GM23338 (cell line): ENCODE data around the gene TMPRSS6. TPM values are rescaled to one million over a fixed set of nuclear protein-coding genes. Genes with fewer than 3 reads are reported as not detected.

ENCODE experiments used
- ATAC-seq: fragments of 200-7000 bp; cut with Tn5 transposase; 3 replicates; pipeline ENCODE4 v1.9.1; 2020
- DNase-seq: peaks from one replicate; pipeline ENCODE4 v3.0.0-alpha.2; 2015; ENCODE audit warnings: low spot score
- H2AFZ ChIP-seq: fragments of 200-600 bp; sonication (generic); 2 replicates; pipeline ENCODE4 v1.8.0; 2016; ENCODE audit warnings: antibody characterized with exemption, mild to moderate bottlenecking, moderate library complexity
- H3F3A ChIP-seq: fragments of 200-600 bp; sonication (generic); replicated peaks from 2 replicates; pipeline ENCODE4 v1.8.0; 2017; ENCODE audit warnings: antibody characterized with exemption, mixed run types, low read depth
- H3K27ac ChIP-seq: fragments of 200-600 bp; sonication (generic); 2 replicates; pipeline ENCODE4 v1.6.1; 2016; ENCODE audit warnings: low read depth
- H3K27me3 ChIP-seq: fragments of 200-600 bp; sonication (generic); 2 replicates; pipeline ENCODE4 v1.8.0; 2016; ENCODE audit warnings: mild to moderate bottlenecking, mixed run types, moderate library complexity; ENCODE audit not compliant: insufficient read depth
- H3K36me3 ChIP-seq: fragments of 200-600 bp; sonication (generic); 2 replicates; pipeline ENCODE4 v1.8.0; 2016; ENCODE audit warnings: mild to moderate bottlenecking; ENCODE audit not compliant: insufficient read depth
- H3K4me1 ChIP-seq: fragments of 200-600 bp; sonication (generic); 2 replicates; pipeline ENCODE4 v1.8.0; 2016; ENCODE audit warnings: mild to moderate bottlenecking, moderate library complexity; ENCODE audit not compliant: insufficient read depth
- H3K4me2 ChIP-seq: fragments of 200-600 bp; sonication (generic); 2 replicates; pipeline ENCODE4 v1.7.1; 2017; ENCODE audit warnings: mixed run types
- H3K4me3 ChIP-seq: fragments of 200-600 bp; sonication (generic); 2 replicates; pipeline ENCODE4 v1.6.1; 2016; ENCODE audit warnings: mixed run types
- H3K79me2 ChIP-seq: fragments of 200-600 bp; sonication (generic); replicated peaks from 2 replicates; pipeline ENCODE4 v1.8.0; 2017; ENCODE audit warnings: mild to moderate bottlenecking; ENCODE audit not compliant: insufficient read depth
- H3K9me2 ChIP-seq: fragments of 200-600 bp; sonication (generic); 2 replicates; pipeline ENCODE4 v1.8.0; 2017; ENCODE audit not compliant: insufficient read depth
- H4K20me1 ChIP-seq: fragments of 200-600 bp; sonication (generic); replicated peaks from 2 replicates; pipeline ENCODE4 v1.8.0; 2017; ENCODE audit warnings: mild to moderate bottlenecking; ENCODE audit not compliant: insufficient read depth
- H3K27ac Mint-ChIP-seq: 2 replicates; pipeline ENCODE4 v1.8.0; 2020; ENCODE audit warnings: inconsistent platforms, mild to moderate bottlenecking, moderate library complexity, mixed read lengths
- H3K27me3 Mint-ChIP-seq: 3 replicates; pipeline ENCODE4 v1.8.0; 2022; ENCODE audit warnings: low read depth, mild to moderate bottlenecking, moderate library complexity, mixed read lengths, inconsistent platforms; ENCODE audit not compliant: insufficient read depth, poor library complexity
- H3K36me3 Mint-ChIP-seq: 3 replicates; pipeline ENCODE4 v1.8.0; 2021; ENCODE audit warnings: low read depth, mild to moderate bottlenecking, inconsistent platforms, moderate library complexity, mixed read lengths
- H3K4me1 Mint-ChIP-seq: 3 replicates; pipeline ENCODE4 v1.8.0; 2020; ENCODE audit warnings: mild to moderate bottlenecking, inconsistent platforms, mixed read lengths
- H3K4me3 Mint-ChIP-seq: 3 replicates; pipeline ENCODE4 v1.8.0; 2021; ENCODE audit warnings: moderate library complexity, mild to moderate bottlenecking, inconsistent platforms, mixed read lengths
- H3K9me3 Mint-ChIP-seq: 3 replicates; pipeline ENCODE4 v1.8.0; 2020; ENCODE audit warnings: moderate library complexity, mild to moderate bottlenecking, inconsistent platforms, mixed read lengths
- EZH2phosphoT487 ChIP-seq: fragments of 200-600 bp; sonication (generic); IDR thresholded peaks from one replicate; pipeline ENCODE4 v1.8.1; 2018; ENCODE audit warnings: antibody characterized with exemption; ENCODE audit not compliant: unreplicated experiment
- JUNB ChIP-seq: IDR thresholded peaks from one replicate; pipeline ENCODE4 v1.6.1; 2016; ENCODE audit warnings: antibody characterized with exemption; ENCODE audit not compliant: unreplicated experiment
- NANOG ChIP-seq: IDR thresholded peaks from 2 replicates; pipeline ENCODE4 v1.6.1; 2016; ENCODE audit warnings: antibody characterized with exemption, borderline replicate concordance
- POLR2AphosphoS5 ChIP-seq: IDR thresholded peaks from 2 replicates; pipeline ENCODE4 v1.6.1; 2016; ENCODE audit warnings: antibody characterized with exemption, low read depth
- REST ChIP-seq: IDR thresholded peaks from one replicate; pipeline ENCODE4 v1.6.1; 2018; ENCODE audit warnings: antibody characterized with exemption; ENCODE audit not compliant: unreplicated experiment
- STAT1 ChIP-seq: IDR thresholded peaks from one replicate; pipeline ENCODE4 v1.6.1; 2016; ENCODE audit warnings: antibody characterized with exemption; ENCODE audit not compliant: unreplicated experiment
- ZNF114 ChIP-seq: fragments of 250-450 bp; sonication (Bioruptor Pico); IDR thresholded peaks from 2 replicates; pipeline ENCODE4 v1.5.0; 2020; ENCODE audit warnings: mild to moderate bottlenecking, moderate library complexity
- ZNF331 ChIP-seq: fragments of 250-450 bp; sonication (Bioruptor Pico); IDR thresholded peaks from 2 replicates; pipeline ENCODE4 v1.5.0; 2020; ENCODE audit warnings: low read depth, mild to moderate bottlenecking, moderate library complexity
- polyA plus RNA-seq: library from polyadenylated mRNA; unstranded; fragments of >200 nt; fragmentation: Nextera tagmentation; extraction: Ambion mirVana; gene quantifications from 2 replicates; pipeline ENCODE4 v1.2.1, GENCODE V29; 2016
- total RNA-seq: library from RNA; depleted of rRNA; stranded (reverse); fragments of >200 nt; shearing (Covaris generic); gene quantifications from 2 replicates; pipeline ENCODE4 v1.2.3, GENCODE V29; 2014
- TF ChIP-seq, protein P1 (sequence below), 2 experiments: fragments of 200-600 bp in 1 of 2; sonication (generic) in 1 of 2; conservative IDR thresholded peaks; 2 replicates each; pipeline versions ENCODE4 v1.5.1 to v1.6.1; 2016 to 2017; ENCODE audit warnings: antibody characterized with exemption in 2 of 2, low read depth in 2 of 2, mild to moderate bottlenecking in 2 of 2, moderate library complexity in 1 of 2
- TF ChIP-seq, protein P2 (sequence below): fragments of 250-450 bp; sonication (Bioruptor Pico); IDR thresholded peaks from 2 replicates; pipeline ENCODE4 v1.5.0; 2020; ENCODE audit warnings: mild to moderate bottlenecking, moderate library complexity

TMPRSS6 gene
- total and polyA plus RNA-seq, 2 experiments from 2014 or later: 0.13 TPM; not detected in 1

- no peaks in the 10 kb centered on the region for H3K36me3 Mint-ChIP-seq
- Histone ChIP-seq H3K4me3 (no peak overlapping the region), H3K36me3 (no peaks in the 10 kb centered on the region), H3K4me1 (0 out of 2 replicates have a peak, but pooled peaks cover under 1% of the 10 kb centered on the region), H4K20me1 (no peaks in the 10 kb centered on the region), H3K79me2 (no peaks in the 10 kb centered on the region), H3K9me2 (0 out of 2 replicates have a peak, but pooled peaks cover 8% of the 10 kb centered on the region), H2AFZ (no peak overlapping the region), H3K4me2 (no peak overlapping the region), H3F3A (0 out of 2 replicates have a peak, but pooled peaks cover 3% of the 10 kb centered on the region), H3K27me3 (peaks cover 55% of the 10 kb centered on the region), H3K27ac (no peak overlapping the region)
- peaks cover 42% of the 10 kb centered on the region for H3K27me3 Mint-ChIP-seq
- ATAC-seq (no peak), DNase-seq (no peak)
- H3K4me3 Mint-ChIP-seq: no peak overlapping the region
- TF ChIP-seq JUNB: no peak
- no peak for TF ChIP-seq ZNF114 (CRISPR knock-in tag)
- no peak for TF ChIP-seq NANOG
- no peak overlapping the region for H3K27ac Mint-ChIP-seq
- H3K9me3 Mint-ChIP-seq: no peaks in the 10 kb centered on the region; the same call in 2 of the 3 replicates
- peaks cover 4% of the 10 kb centered on the region for H3K4me1 Mint-ChIP-seq
These were observed 35.0 kb downstream of the TMPRSS6 start for GRCh38 chr22:37074537-37074936.

DNA sequence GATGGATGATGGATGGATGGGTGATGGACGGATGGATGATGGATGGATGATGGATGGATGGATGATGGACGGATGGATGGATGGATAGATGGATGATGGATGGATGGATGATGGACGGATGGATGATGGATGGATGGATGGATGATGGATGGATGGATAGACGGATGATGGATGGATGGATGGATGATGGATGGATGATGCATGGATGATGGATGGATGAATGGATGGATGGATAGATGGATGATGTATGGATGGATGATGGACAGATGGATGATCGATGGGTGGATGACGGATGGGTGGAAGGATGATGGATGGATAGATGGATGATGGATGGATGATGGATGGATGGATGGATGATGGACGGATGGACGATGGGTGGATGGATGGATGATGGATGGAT lies 36.8 kb downstream of the TMPRSS6 start:
- DNase-seq (no peak), ATAC-seq (no peak)
- H3K4me2 ChIP-seq: no peak overlapping the region
- H3K27me3 ChIP-seq: peaks cover 69% of the 10 kb centered on the region
- H3K4me3 ChIP-seq: no peak overlapping the region
- H3K36me3 ChIP-seq: no peaks in the 10 kb centered on the region
- H3K79me2 ChIP-seq: no peaks in the 10 kb centered on the region
- no peak overlapping the region for H3K27ac ChIP-seq
- H3K27me3 Mint-ChIP-seq: peaks cover 41% of the 10 kb centered on the region
- no peaks in the 10 kb centered on the region for H4K20me1 ChIP-seq
- H3K27ac Mint-ChIP-seq: no peak overlapping the region
- peaks cover 6% of the 10 kb centered on the region; the same call in 2 of the 3 replicates for H3K4me1 Mint-ChIP-seq
- no peak overlapping the region for H3K4me3 Mint-ChIP-seq
- H3K4me1 ChIP-seq: peaks cover 5% of the 10 kb centered on the region; the same call in 1 of the 2 replicates
- no peaks in the 10 kb centered on the region for H3K36me3 Mint-ChIP-seq
- no peaks in the 10 kb centered on the region; the same call in 2 of the 3 replicates for H3K9me3 Mint-ChIP-seq
- 0 out of 2 replicates have a peak, but pooled peaks cover 8% of the 10 kb centered on the region for H3K9me2 ChIP-seq
- no peak overlapping the region for H2AFZ ChIP-seq
- H3F3A ChIP-seq: no peaks in the 10 kb centered on the region
- TF ChIP-seq, protein P1, sequence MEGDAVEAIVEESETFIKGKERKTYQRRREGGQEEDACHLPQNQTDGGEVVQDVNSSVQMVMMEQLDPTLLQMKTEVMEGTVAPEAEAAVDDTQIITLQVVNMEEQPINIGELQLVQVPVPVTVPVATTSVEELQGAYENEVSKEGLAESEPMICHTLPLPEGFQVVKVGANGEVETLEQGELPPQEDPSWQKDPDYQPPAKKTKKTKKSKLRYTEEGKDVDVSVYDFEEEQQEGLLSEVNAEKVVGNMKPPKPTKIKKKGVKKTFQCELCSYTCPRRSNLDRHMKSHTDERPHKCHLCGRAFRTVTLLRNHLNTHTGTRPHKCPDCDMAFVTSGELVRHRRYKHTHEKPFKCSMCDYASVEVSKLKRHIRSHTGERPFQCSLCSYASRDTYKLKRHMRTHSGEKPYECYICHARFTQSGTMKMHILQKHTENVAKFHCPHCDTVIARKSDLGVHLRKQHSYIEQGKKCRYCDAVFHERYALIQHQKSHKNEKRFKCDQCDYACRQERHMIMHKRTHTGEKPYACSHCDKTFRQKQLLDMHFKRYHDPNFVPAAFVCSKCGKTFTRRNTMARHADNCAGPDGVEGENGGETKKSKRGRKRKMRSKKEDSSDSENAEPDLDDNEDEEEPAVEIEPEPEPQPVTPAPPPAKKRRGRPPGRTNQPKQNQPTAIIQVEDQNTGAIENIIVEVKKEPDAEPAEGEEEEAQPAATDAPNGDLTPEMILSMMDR (conservative IDR thresholded peaks at IDR 0.05; ENCODE audit: low read depth in 2 of 2): no peak
- TF ChIP-seq NANOG (no peak), POLR2AphosphoS5 (no peak), EZH2phosphoT487 (no peak), ZNF331 (CRISPR knock-in tag) (no peak), REST (no peak), JUNB (no peak), STAT1 (no peak), ZNF114 (CRISPR knock-in tag) (no peak)
- TF ChIP-seq, protein P2, sequence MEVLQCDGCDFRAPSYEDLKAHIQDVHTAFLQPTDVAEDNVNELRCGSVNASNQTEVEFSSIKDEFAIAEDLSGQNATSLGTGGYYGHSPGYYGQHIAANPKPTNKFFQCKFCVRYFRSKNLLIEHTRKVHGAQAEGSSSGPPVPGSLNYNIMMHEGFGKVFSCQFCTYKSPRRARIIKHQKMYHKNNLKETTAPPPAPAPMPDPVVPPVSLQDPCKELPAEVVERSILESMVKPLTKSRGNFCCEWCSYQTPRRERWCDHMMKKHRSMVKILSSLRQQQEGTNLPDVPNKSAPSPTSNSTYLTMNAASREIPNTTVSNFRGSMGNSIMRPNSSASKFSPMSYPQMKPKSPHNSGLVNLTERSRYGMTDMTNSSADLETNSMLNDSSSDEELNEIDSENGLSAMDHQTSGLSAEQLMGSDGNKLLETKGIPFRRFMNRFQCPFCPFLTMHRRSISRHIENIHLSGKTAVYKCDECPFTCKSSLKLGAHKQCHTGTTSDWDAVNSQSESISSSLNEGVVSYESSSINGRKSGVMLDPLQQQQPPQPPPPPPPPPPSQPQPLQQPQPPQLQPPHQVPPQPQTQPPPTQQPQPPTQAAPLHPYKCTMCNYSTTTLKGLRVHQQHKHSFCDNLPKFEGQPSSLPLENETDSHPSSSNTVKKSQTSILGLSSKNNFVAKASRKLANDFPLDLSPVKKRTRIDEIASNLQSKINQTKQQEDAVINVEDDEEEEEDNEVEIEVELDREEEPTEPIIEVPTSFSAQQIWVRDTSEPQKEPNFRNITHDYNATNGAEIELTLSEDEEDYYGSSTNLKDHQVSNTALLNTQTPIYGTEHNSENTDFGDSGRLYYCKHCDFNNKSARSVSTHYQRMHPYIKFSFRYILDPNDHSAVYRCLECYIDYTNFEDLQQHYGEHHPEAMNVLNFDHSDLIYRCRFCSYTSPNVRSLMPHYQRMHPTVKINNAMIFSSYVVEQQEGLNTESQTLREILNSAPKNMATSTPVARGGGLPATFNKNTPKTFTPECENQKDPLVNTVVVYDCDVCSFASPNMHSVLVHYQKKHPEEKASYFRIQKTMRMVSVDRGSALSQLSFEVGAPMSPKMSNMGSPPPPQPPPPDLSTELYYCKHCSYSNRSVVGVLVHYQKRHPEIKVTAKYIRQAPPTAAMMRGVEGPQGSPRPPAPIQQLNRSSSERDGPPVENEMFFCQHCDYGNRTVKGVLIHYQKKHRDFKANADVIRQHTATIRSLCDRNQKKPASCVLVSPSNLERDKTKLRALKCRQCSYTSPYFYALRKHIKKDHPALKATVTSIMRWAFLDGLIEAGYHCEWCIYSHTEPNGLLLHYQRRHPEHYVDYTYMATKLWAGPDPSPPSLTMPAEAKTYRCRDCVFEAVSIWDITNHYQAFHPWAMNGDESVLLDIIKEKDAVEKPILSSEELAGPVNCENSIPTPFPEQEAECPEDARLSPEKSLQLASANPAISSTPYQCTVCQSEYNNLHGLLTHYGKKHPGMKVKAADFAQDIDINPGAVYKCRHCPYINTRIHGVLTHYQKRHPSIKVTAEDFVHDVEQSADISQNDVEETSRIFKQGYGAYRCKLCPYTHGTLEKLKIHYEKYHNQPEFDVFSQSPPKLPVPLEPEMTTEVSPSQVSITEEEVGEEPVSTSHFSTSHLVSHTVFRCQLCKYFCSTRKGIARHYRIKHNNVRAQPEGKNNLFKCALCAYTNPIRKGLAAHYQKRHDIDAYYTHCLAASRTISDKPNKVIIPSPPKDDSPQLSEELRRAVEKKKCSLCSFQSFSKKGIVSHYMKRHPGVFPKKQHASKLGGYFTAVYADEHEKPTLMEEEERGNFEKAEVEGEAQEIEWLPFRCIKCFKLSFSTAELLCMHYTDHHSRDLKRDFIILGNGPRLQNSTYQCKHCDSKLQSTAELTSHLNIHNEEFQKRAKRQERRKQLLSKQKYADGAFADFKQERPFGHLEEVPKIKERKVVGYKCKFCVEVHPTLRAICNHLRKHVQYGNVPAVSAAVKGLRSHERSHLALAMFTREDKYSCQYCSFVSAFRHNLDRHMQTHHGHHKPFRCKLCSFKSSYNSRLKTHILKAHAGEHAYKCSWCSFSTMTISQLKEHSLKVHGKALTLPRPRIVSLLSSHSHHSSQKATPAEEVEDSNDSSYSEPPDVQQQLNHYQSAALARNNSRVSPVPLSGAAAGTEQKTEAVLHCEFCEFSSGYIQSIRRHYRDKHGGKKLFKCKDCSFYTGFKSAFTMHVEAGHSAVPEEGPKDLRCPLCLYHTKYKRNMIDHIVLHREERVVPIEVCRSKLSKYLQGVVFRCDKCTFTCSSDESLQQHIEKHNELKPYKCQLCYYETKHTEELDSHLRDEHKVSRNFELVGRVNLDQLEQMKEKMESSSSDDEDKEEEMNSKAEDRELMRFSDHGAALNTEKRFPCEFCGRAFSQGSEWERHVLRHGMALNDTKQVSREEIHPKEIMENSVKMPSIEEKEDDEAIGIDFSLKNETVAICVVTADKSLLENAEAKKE (CRISPR knock-in tag): no peak
